Iris pigment epithelial cell (primary cell): ENCODE results near the gene SHB.

Experiments used
- DNase-seq: peaks from one replicate; pipeline ENCODE4 v3.0.0-alpha.2; 2011; ENCODE audit warnings: low read depth

SHB gene

DNA sequence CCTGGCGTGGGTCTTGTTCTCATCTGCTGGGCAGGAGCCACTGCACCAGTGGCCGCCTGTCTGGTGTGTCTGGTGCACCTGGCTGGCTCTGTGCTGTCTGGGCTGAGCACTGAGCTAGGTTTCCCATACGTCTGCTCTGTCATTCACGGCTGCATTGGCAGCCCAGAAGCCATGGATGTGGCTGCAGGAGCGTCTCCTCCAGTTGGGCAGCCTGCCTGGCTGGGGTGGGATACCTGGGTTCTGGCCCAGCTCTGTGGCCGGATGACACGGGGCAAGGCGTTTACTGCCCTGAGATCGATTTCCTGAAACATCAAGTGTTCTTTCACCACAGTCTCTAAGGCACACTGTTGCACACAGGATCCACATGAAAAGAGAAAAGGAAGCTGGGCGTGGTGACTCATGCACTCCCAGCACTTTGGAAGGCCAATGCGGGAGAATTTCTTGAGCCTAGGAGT is 139.6 kb downstream of the SHB start:
- peak; percentile 78 for DNase-seq

DNA sequence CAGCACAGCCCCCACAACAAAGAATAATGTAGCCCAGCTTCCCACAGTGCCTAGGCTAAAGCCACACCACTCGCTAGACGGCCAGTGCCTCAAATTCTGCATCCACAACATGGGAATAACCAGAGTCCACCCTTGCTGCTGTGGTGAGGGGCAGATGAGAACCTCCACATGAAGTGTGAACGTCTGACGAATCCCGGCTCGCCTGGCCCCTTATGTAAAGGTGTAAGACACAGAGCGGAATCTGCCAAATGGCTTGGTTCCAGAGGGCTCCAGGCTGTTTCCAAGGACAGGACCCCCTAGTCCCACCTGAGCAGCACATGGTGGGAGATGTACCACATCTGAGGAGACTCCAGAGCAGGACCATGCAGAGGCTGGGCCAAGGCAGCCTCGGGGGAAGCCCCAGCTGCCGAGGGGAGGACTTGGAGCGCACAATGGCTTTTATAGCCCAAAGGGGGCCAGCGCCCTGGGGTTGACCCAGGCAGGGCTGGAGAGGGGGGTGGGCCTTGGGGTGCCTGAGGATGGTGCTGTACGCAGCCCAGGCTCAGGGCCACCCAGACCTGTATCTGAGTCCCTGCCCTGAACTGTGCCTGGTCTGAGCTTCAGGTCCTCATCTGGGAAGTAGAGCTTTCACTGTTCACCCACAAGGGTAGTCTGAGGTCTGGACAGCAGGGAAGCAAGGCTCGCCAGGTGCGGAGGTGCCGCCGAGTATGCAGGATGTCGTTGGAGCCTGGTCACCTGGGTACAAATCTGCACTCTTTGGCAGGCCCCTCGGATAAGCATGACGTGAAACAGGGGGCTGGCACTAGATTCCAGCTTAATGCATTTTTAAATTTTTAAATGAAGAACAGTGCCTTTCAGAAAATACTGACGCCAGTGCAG is 140.2 kb downstream of the SHB start:
- DNase-seq = no peak

DNA sequence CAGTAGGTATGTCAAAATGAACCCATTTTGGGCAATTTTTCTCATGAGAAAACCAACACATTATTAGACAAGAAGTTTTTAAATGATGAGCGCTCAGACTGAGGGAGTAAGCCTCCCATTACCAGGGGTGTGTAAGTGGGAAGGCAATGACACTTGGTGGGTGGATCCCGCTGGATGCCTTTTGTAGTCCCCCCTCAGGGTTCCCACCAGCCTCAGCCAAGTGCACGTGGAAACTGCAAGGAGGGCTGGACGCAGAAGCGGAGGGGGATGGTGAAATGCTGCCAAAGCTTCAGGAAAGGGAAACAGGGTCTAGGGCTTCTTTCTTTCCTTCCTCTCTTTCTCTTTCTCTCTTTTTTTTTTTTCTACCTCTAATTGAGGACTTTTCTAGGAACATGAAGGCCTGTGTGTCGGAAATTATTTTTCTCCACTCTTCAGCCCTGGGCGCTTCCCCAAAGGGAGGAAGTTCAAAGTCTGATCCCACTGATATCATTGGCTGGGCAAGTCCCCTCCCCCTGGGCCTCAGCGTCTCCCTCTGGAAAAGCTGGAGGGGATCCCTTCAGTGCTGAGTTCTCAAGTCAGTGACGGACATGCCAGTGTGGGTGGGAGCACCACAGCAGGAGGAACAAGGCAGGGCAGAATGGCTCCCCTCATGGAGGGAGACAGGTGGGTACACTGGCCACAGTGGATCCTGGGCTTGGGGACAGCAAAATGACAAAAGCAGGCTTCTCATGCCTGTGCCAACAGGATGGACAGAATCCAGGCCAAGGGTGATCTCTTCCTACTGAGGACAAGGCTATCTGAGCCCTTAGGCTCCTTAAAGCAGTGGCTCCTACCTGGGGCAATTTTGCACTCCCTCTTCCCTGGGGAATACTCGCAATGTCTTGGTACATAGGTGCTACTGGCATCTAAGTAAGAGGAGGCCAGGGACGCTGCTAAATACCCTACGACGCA is 141.2 kb downstream of the SHB start:
- DNase-seq = no peak

DNA sequence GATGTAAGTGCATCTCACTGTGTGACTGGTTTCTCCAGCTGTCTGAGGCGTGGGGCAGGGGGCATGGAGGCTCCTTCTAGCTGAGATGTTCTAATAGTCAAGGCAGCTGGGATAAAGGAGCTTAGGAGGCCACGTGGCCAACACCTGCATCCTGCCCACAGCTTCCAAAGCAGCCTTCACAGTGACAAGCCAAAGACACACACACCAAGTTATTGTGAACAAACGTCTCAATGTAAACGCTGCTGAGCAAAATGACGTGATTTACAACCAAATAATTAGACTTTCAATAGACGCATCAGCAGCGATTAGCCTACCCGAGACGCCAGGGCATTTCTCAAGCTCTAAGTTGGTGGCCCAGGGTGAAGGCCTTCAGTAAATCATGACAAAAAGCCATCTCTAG is 141.9 kb downstream of the SHB start:
- no peak for DNase-seq

- no peak for DNase-seq
These were observed 142.3 kb downstream of the SHB start for GRCh38 chr9:37926737-37927118.

- DNase-seq = peak; percentile 48
These were observed 143.0 kb downstream of the SHB start for GRCh38 chr9:37925786-37926736.

- DNase-seq = no peak
These were observed 144.0 kb downstream of the SHB start for GRCh38 chr9:37925006-37925405.

GRCh38 chr9:37924538-37924937 is 144.5 kb downstream of the SHB start:
- no peak for DNase-seq

DNA sequence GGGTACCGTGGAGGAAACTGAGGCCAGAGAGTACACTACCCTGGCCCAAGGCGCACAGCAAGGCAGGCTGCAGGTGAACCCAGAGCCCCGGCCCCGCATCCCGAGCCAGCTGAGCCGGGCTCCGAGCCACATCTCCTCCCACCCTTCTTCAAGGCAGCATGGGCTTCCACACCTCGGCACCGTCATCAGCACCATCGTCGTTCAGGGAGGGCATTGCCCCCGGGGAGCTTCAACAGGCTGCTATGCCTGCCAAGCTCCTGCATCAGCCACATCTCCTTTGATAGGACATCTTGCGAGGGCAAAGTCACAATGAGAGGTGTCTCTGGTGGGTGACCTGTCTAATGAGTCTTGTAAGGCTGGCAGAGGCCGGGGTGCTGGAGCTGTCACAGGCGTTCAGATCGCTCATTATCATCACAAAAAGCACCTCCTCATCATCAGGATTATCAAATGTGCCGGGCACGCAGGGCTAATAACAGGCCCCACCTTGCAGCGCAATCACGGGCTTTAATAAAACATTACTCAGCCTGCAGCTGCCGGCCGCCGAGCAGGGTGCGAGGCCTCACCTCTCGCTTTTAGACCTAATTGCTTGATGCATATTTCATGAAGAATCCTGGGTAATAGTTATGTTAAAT is 145.1 kb downstream of the SHB start:
- DNase-seq = no peak

DNA sequence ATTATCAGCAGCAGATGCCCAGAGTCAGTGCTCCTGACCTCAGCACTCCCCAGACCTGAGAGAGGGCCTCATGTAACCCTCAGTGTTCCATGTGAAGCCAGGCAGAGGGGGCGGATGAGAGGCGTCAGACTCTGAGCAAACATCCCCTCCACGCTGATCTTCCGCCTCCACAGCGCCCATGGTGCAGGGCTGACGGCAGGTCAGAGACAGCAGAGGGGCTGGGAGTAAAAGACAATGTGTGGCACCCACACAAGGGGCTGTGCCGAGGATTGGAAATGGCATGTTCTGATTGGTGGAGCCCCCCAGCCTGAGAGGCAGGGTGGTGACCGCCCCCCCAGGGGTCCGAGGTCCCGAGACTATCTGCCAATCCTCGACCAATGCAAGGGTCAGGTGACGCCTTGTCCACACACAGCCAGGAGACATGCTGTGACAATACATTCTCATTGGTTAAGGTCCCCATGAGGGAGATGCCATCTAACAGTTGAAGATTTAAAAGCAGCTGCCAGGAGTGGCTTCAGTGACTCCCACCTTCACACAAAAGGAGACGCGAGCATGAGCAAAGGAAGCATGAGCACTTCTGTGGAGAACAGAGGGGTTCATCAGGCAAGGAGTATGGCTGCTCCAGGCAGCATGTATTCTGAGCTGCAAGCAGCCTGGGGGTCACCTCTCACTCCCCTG is 145.8 kb downstream of the SHB start:
- DNase-seq = no peak

- DNase-seq = no peak
These were observed 146.5 kb downstream of the SHB start for GRCh38 chr9:37922363-37923117.

DNA sequence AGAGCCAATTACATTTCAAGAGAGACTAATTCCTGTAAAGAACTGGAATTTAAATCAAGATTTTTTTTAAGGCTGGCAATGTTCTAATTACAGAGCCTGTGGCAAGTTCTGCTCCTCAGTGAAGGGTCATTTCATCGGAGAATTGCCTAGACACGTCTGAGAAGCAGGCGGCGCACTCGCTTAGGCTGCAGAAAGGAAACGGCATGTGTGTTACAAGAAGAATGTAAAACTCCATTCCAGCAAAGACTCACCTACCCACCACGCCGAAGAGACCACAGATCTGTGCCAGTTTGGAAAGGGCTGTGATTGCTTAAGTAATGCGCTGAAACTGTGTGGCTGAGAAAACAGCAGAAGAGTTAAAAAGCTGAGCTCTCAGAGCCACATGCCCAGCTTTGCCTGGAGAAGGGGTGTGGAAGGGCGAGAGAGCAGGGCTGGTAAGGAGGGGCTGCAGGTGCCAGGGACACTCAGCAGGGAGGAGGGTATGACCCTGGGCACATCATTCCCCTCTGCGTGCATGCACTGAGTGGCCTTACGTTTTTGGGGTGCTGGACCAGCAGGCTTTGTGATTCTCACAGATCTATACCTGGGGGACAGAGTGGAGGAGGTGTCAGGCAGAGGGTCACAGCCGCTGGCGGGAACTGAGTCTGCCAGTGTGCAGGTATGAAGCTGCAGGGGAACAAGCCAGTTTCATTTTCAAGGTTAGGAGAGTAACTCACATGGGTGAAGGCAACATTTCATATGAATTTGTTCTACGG is 147.3 kb downstream of the SHB start:
- no peak for DNase-seq

DNA sequence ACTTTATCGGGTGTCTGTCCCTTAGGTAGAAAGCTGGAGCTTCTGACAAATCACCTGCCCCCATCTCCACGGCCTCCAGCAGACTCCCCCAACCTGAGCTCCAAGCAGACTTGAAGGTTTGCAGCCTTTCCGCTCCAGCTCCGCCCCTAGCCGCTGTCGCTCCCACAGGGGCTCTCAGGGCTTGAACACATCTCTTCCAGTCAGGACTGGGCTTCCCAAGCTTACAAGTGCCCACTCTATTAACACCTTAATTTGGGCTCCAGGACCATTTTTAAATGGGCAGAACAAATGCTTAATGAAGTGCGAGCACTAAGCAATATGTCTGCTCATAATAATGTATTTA is 147.9 kb downstream of the SHB start:
- DNase-seq = no peak

DNA sequence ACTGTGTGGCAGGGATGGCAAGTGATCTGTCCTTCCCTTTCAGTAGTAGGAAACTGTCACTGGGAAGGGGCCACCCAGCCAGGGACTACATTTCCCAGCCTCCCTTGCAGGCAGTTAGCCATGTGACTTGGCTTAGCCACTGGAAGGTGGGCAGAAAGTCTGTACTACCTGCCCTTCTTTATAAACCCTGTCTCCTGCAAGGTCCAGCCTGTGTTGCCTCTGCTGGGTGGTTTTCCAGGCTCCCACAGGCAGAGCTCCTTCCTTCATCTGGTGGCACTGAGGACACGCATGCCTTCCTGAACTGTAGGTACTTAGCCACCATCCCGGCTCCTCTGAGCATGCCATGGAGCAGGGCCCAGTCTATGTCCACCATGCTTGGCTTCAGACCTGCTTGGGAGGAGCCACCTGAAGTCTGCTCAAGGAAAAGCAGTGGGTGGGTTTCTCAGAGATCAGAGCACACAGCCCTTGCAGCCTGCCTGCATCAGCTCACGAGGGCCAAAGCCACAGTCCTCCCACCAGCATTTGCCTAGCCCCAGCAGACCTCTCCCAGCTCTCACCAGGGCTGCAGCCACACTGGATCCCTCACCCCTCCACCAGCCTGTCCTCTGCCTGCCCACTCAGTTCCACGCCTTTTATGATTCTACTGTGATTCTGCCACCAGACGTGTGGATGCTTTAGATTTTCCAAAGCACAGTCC is 148.4 kb downstream of the SHB start:
- no peak for DNase-seq

DNA sequence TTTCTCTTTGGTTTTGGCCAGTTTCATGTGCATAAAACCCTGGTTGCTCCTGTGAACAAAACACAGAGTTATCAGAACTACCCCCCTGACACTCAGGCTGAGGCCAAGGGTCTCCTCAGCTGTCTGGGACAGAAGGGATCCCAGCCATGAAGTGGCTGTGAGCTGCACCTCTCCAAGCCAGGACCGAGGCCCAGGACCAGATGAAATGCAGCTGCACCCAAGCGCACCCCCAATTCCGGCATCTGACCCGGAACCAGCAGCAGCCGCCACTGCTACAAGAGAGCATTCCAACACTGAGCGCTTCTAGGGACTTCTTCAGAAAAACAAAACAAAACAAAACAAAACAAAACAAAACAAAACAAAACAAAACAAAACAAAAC is 149.1 kb downstream of the SHB start:
- DNase-seq = no peak

DNA sequence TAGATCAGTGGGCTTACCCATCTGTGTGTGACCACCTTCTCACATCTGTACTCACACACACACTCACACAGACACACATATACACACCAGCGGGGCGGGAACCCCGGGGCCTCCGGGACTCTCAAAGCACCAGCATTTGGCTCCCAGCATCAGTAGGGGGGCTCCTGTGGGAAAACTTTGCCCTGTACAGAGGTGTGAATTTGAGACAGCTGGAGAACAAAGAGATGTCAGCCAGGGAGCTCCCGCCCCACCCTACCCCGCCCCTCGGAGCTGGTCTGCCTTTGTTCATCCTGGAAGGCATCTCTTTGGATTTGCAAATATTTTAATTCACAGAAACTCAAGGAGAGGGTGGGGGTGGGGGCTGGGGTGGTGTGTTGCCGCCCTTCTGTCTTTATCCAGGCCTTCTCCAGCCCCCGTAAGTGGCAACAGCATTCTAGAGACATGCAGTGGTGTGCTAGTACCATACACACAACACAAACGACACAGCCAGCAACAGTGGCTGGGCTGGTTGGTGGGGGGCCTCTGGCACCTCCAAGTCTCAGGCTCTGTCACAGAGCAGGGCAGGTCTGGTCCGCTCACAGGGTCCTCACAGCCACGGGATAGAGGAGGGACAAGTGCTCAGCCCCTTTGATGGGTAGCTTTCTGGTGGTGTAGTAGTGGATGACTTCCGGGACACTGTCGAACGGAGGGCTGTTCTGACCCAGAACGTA is 149.6 kb downstream of the SHB start:
- DNase-seq = no peak

DNA sequence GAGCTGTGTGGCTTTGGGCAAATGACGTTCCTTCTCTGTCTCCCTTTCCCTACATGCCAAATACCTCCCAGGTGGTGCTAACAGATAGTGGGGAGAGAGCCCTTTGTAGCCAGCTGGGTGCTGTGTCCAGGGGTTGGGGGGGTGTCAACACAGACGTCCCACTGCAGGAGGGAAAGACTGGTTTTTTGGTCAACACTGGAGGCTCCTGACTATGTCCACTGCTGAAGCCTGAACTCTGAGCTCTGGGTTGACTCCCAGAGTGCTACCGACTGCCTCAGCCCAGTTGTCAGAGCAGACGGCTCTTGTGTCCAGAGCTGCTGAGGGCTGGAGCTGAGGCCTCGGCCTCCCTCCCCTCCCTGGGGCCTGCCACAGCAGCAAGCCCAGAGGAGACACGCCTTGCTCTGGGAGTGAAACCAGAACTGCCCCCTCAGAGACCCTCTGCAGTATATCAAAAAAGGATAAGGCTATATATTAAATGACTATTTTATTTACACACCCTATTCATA is 150.3 kb downstream of the SHB start:
- no peak for DNase-seq
